Endothelial cell (in vitro differentiated cells): ENCODE measurements around the gene UBD. TPM values are rescaled to one million over a fixed set of nuclear protein-coding genes. Genes with fewer than 3 reads are reported as not detected.

Experiments
- DNase-seq: peaks from one replicate; pipeline ENCODE4 v3.0.0; 2021; ENCODE audit warnings: low spot score
- H3K27ac Mint-ChIP-seq: one replicate; pipeline ENCODE4 v1.8.0; 2021; ENCODE audit warnings: mixed read lengths, inconsistent platforms; ENCODE audit not compliant: unreplicated experiment
- H3K27me3 Mint-ChIP-seq: one replicate; pipeline ENCODE4 v1.8.0; 2021; ENCODE audit warnings: mild to moderate bottlenecking, moderate library complexity, mixed read lengths, inconsistent platforms; ENCODE audit not compliant: unreplicated experiment
- H3K36me3 Mint-ChIP-seq: one replicate; pipeline ENCODE4 v1.8.0; 2021; ENCODE audit warnings: mild to moderate bottlenecking, low read depth, mixed read lengths, inconsistent platforms; ENCODE audit not compliant: unreplicated experiment
- H3K4me1 Mint-ChIP-seq: one replicate; pipeline ENCODE4 v1.8.0; 2021; ENCODE audit warnings: mild to moderate bottlenecking, mixed read lengths, inconsistent platforms; ENCODE audit not compliant: unreplicated experiment
- H3K4me3 Mint-ChIP-seq: one replicate; pipeline ENCODE4 v1.8.0; 2021; ENCODE audit warnings: mild to moderate bottlenecking, mixed read lengths, inconsistent platforms; ENCODE audit not compliant: unreplicated experiment
- H3K9me3 Mint-ChIP-seq: one replicate; pipeline ENCODE4 v1.8.0; 2021; ENCODE audit warnings: mixed read lengths, inconsistent platforms; ENCODE audit not compliant: unreplicated experiment
- long read RNA-seq: library from polyadenylated mRNA; unstranded; transcript quantifications from one replicate; pipeline ENCODE4 v2.0.0, GENCODE V29; 2020; ENCODE audit not compliant: unreplicated experiment
- total RNA-seq: library from RNA; stranded (reverse); fragmentation: NEBNext Ultra II Directional; extraction: Animal tissue kit (Norgen Biotek cat#: 25700); gene quantifications from one replicate; pipeline ENCODE4 v1.2.1, GENCODE V29; 2021; ENCODE audit not compliant: unreplicated experiment
- TF ChIP-seq, protein P1 (sequence below): fragments of 200-600 bp; sonication (generic); IDR thresholded peaks from one replicate; pipeline ENCODE4 v1.5.0; 2021; ENCODE audit warnings: antibody characterized with exemption; ENCODE audit not compliant: unreplicated experiment

Gene UBD
- not detected for total RNA-seq
- long read RNA-seq = 0 reads

DNA sequence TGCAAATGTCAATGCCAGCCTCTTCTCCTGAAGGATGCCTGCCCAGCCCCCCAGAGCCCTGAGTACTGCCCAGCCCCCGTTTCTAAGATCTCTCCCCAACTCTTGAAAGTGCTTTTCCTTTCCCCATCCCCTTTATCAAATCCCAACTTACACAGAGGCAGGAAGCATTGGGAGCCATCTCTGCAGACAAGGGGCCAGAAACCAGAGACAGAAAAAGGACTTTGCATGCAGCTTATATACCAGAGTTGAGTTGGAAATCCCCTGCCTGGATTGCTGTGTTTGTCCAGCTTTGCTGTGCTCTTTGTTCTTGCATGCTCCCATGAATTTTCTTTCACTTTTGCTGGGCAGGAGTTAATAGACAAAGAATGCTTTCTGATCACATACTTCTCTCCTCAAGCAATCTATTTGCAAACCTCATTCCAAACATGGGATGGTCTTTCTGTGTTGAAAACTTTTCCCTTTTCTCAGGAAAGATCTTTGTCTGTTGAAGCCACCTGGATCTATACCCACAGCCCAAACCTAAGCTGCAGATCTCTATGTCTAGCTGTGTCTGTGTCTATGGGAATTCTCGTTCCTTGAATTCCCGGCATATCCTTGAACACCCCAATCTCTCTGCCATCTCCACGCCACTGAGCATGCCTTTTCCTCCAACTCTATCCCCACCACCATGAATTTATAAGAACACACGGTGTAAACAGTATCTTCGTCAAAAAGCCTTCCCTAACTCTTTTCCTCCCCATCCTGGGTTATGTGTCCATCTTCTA, at the start of gene UBD:
Gene UBD, minus strand, starts transcription at position 209 of the 764 bp plus-strand sequence. Its CDS starts 31 bp downstream, at position 178.
- no peak for DNase-seq
- TF ChIP-seq, protein P1, sequence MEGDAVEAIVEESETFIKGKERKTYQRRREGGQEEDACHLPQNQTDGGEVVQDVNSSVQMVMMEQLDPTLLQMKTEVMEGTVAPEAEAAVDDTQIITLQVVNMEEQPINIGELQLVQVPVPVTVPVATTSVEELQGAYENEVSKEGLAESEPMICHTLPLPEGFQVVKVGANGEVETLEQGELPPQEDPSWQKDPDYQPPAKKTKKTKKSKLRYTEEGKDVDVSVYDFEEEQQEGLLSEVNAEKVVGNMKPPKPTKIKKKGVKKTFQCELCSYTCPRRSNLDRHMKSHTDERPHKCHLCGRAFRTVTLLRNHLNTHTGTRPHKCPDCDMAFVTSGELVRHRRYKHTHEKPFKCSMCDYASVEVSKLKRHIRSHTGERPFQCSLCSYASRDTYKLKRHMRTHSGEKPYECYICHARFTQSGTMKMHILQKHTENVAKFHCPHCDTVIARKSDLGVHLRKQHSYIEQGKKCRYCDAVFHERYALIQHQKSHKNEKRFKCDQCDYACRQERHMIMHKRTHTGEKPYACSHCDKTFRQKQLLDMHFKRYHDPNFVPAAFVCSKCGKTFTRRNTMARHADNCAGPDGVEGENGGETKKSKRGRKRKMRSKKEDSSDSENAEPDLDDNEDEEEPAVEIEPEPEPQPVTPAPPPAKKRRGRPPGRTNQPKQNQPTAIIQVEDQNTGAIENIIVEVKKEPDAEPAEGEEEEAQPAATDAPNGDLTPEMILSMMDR = no peak
- H3K4me3 Mint-ChIP-seq = no peak within 1 kb of the TSS
- H3K36me3 Mint-ChIP-seq = no peaks in the 10 kb centered on the region
- H3K9me3 Mint-ChIP-seq = no peaks in the 10 kb centered on the region
- H3K27ac Mint-ChIP-seq = no peak within 1 kb of the TSS
- peaks cover 5% of the 10 kb centered on the region for H3K27me3 Mint-ChIP-seq
- H3K4me1 Mint-ChIP-seq = peaks cover 8% of the 10 kb centered on the region

DNA sequence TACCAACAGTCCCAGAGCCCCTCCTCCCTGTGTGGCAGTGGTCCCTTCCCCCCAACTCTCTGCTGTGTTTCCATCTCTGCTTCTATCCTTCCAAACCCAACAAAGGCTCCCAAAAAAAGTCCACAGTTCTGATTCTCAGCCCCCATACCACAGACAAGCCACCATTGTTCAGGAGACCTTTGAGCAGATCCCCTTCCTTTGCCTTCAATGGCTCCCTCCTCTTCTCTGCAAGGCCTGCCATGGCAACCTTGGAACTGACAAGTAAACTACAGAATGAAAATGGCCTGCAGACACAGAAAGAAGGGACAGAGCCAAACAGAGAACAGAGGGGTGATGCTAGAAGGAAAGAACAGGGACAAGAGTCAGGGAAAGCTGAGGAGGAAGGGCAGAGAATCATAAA, 48.6 kb upstream of the UBD start:
- no peak for DNase-seq
- no peaks in the 10 kb centered on the region for H3K9me3 Mint-ChIP-seq
- H3K36me3 Mint-ChIP-seq = peaks cover 71% of the 10 kb centered on the region
- H3K27me3 Mint-ChIP-seq = peaks cover 11% of the 10 kb centered on the region
- TF ChIP-seq, protein P1 = no peak
- H3K4me1 Mint-ChIP-seq = peaks cover 62% of the 10 kb centered on the region
- peak overlapping the region; percentile 66 for H3K4me3 Mint-ChIP-seq
- H3K27ac Mint-ChIP-seq = no peak overlapping the region

DNA sequence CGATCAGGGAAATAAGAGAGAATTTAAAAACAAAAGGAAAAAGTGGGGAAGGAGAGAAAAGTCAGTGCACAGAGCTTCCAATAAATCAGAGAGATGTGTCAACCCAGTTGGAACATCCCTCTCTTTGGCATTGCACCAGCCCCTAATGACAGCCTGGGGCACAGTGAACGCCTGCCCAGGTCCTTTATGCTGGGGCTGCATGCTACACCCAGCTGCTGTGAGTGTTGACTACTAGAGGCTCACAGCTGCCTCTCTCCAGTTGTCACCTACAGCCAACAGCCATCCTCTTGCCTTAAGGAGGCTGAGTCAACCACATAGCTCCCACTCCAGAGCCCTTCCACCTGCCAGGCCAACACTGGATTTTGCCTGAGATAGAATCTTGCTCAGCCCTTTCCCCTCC, 44.4 kb upstream of the UBD start:
- Mint-ChIP-seq H3K36me3 (peaks cover 70% of the 10 kb centered on the region), H3K9me3 (no peaks in the 10 kb centered on the region), H3K27ac (peak overlapping the region; percentile 70), H3K4me1 (peaks cover 50% of the 10 kb centered on the region), H3K27me3 (peaks cover 17% of the 10 kb centered on the region), H3K4me3 (peak overlapping the region; percentile 26)
- TF ChIP-seq, protein P1 = no peak
- DNase-seq = no peak

DNA sequence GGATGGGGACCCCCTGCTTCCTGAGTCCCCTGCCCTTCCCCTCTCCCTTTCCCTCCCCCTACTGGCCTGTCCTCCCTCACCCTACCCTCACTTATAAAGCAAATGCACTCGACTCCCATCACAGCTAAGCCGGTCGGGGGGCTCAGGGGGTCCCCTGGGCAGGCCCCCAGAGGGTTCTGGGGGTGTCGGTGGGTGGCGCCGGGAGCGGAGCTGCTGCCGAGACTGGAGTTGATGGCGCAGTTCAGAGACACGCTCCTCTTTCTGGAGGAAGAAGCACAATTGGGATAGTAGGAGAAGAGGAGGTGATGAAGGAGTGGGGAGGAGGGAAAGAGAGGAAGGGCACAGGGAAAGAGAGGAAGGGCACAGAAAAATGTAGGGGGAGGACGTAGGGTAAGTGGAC, 43.9 kb upstream of the UBD start:
- Mint-ChIP-seq H3K27me3 (peaks cover 17% of the 10 kb centered on the region), H3K36me3 (peaks cover 67% of the 10 kb centered on the region), H3K27ac (peak overlapping the region; percentile 70), H3K9me3 (no peaks in the 10 kb centered on the region), H3K4me3 (peak overlapping the region; percentile 26), H3K4me1 (peaks cover 49% of the 10 kb centered on the region)
- TF ChIP-seq, protein P1 = no peak
- no peak for DNase-seq
